Endothelial cell of umbilical vein (primary cell): Measurements from ENCODE around the gene RPS19BP1. TPM values are rescaled to one million over a fixed set of nuclear protein-coding genes. Genes with fewer than 3 reads are reported as not detected.

ENCODE experiments used
- BruUV-seq: library from RNA; stranded (reverse); fragments of 400-500 nt; replicated peaks from 2 replicates; lab custom pipeline; 2021; lab: Mats Ljungman, UMichigan
- CTCF ChIA-PET: fragments of 300-600, 350-600 bp; sonication (Branson Sonifier 250); formaldehyde crosslinking; loops from one replicate; lab custom pipeline; 2021; ENCODE audit warnings: antibody characterized with exemption, inconsistent platforms; lab: Charles Lee
- POLR2A ChIA-PET: fragments of 300-600, 350-600 bp; sonication (Branson Sonifier 250); formaldehyde crosslinking; loops from one replicate; lab custom pipeline; 2021; ENCODE audit warnings: antibody characterized with exemption, inconsistent platforms; lab: Charles Lee
- DNase-seq: peaks from one replicate; pipeline ENCODE4 v3.0.0-alpha.2; 2011; ENCODE audit warnings: low read depth, low spot score
- FAIRE-seq: peaks from 2 replicates; lab custom pipeline; 2011; peaks lifted over from hg19 to GRCh38; lab: Jason Lieb, UNC
- H2AFZ ChIP-seq: 2 replicates; pipeline ENCODE4 v1.6.0; 2012; ENCODE audit warnings: low read depth, low read length, control low read depth, inconsistent platforms
- H3K27ac ChIP-seq: 2 replicates; pipeline ENCODE4 v1.5.1; 2011; ENCODE audit warnings: low read depth, mild to moderate bottlenecking, control low read depth, low read length, moderate library complexity; ENCODE audit not compliant: insufficient read depth
- H3K27me3 ChIP-seq, 2 experiments: 2 replicates each; pipeline versions ENCODE4 v1.6.0 to v1.6.1; 2011; ENCODE audit warnings: low read length in 2 of 2, mixed read lengths in 1 of 2; ENCODE audit not compliant: control insufficient read depth in 2 of 2, insufficient read depth in 2 of 2
- H3K36me3 ChIP-seq, 2 experiments: 2 replicates in 1 of 2; 3 replicates in 1 of 2; pipeline ENCODE4 v1.5.1; 2011; ENCODE audit warnings: low read length in 2 of 2, mild to moderate bottlenecking in 1 of 2, moderate library complexity in 1 of 2; ENCODE audit not compliant: control insufficient read depth in 2 of 2, insufficient read depth in 2 of 2; ENCODE audit errors: extremely low read depth in 1 of 2
- H3K4me1 ChIP-seq: 3 replicates; pipeline ENCODE4 v1.5.1; 2011; ENCODE audit warnings: mild to moderate bottlenecking, low read length; ENCODE audit not compliant: control insufficient read depth, insufficient read depth; ENCODE audit errors: extremely low read depth
- H3K4me2 ChIP-seq: 2 replicates; pipeline ENCODE4 v1.6.1; 2011; ENCODE audit warnings: low read length, control low read depth, mixed read lengths; ENCODE audit not compliant: insufficient read depth
- H3K4me3 ChIP-seq, 3 experiments: fragments of 200-600 bp in 1 of 3; sonication (generic), shearing (Covaris generic) in 1 of 3; replicated peaks in 1 of 3; 2 replicates each; pipeline ENCODE4 v1.5.1; 2011 to 2016; ENCODE audit warnings: control low read depth in 3 of 3, low read length in 3 of 3, mild to moderate bottlenecking in 2 of 3, inconsistent platforms in 1 of 3, low read depth in 1 of 3, moderate library complexity in 1 of 3; ENCODE audit not compliant: insufficient read depth in 1 of 3
- H3K79me2 ChIP-seq: 2 replicates; pipeline ENCODE4 v1.6.0; 2012; ENCODE audit warnings: low read length, inconsistent platforms; ENCODE audit not compliant: control insufficient read depth, insufficient read depth
- H3K9ac ChIP-seq: replicated peaks from 2 replicates; pipeline ENCODE3; 2011; ENCODE audit warnings: low read length, control low read depth; ENCODE audit not compliant: insufficient read depth; ENCODE audit errors: extremely low read depth
- H3K9me1 ChIP-seq: replicated peaks from 3 replicates; pipeline ENCODE4 v1.6.0; 2011; ENCODE audit warnings: mild to moderate bottlenecking, low read length; ENCODE audit not compliant: control insufficient read depth, insufficient read depth; ENCODE audit errors: extremely low read depth
- H3K9me3 ChIP-seq: replicated peaks from 2 replicates; pipeline ENCODE4 v1.5.1; 2012; ENCODE audit warnings: low read length, inconsistent platforms; ENCODE audit not compliant: control insufficient read depth, insufficient read depth
- H4K20me1 ChIP-seq: replicated peaks from 2 replicates; pipeline ENCODE3; 2011; ENCODE audit warnings: mild to moderate bottlenecking, low read length; ENCODE audit not compliant: control insufficient read depth, insufficient read depth; ENCODE audit errors: extremely low read depth
- FOS ChIP-seq: IDR thresholded peaks from 2 replicates; pipeline ENCODE4 v1.6.1; 2011; ENCODE audit warnings: mild to moderate bottlenecking, low read length, moderate library complexity, borderline replicate concordance; ENCODE audit not compliant: insufficient read depth
- GATA2 ChIP-seq: IDR thresholded peaks from 2 replicates; pipeline ENCODE4 v1.7.0; 2011; ENCODE audit warnings: low read depth, mild to moderate bottlenecking, moderate library complexity, mixed read lengths, low read length; ENCODE audit not compliant: insufficient read length, insufficient read depth
- JUN ChIP-seq: IDR thresholded peaks from 2 replicates; pipeline ENCODE4 v1.6.1; 2011; ENCODE audit warnings: borderline replicate concordance, low read depth; ENCODE audit not compliant: insufficient read length, insufficient read depth
- MYC ChIP-seq: IDR thresholded peaks from one replicate; pipeline ENCODE4 v1.6.1; 2011; ENCODE audit warnings: mild to moderate bottlenecking, low read depth, low read length
- dilution Hi-C: fragments of 300-500 bp; cut with MboI; formaldehyde crosslinking; loops from one replicate; pipeline ENCODE4 v1.15.0; 2019; ENCODE audit warnings: low sequenced_read_pairs; ENCODE audit not compliant: extremely low pct_ligation_motif_present
- intact Hi-C: fragments of 100-400 bp; cut with micrococcal nuclease; formaldehyde crosslinking; loops from one replicate; pipeline ENCODE4 v1.10.0; 2022
- polyA plus RNA-seq, 4 experiments: library from polyadenylated mRNA; depleted of rRNA in 3 of 4; stranded (reverse) in 3 of 4; unstranded in 1 of 4; fragments of >200 nt; gene quantifications; 2 replicates each; pipeline versions ENCODE4 v1.2.1 to v1.2.3, GENCODE V29; 2011 to 2012; ENCODE audit warnings: missing spikeins in 1 of 4
- total RNA-seq: library from RNA; stranded (reverse); gene quantifications from 2 replicates; pipeline ENCODE4 v1.2.3, GENCODE V29; 2021
- TF ChIP-seq, protein P1 (sequence below): IDR thresholded peaks from 2 replicates; pipeline ENCODE4 v1.6.1; 2011; ENCODE audit not compliant: insufficient read depth, insufficient read length
- TF ChIP-seq, protein P2 (sequence below), 2 donors: IDR thresholded peaks; 1 replicate in 1 of 2; 2 replicates in 1 of 2; pipeline ENCODE4 v1.5.1; 2011; ENCODE audit warnings: low read length in 2 of 2, mild to moderate bottlenecking in 2 of 2, moderate library complexity in 2 of 2, control low read depth in 1 of 2, inconsistent platforms in 1 of 2, low read depth in 1 of 2; ENCODE audit not compliant: insufficient read depth in 1 of 2; ENCODE audit errors: extremely low read depth in 1 of 2

RPS19BP1 gene
- total and polyA plus RNA-seq, 2 donors (not counting 3 experiments of a cell fraction or from before 2014, with no cell fraction given) = 66.6 to 84.3 TPM

DNA sequence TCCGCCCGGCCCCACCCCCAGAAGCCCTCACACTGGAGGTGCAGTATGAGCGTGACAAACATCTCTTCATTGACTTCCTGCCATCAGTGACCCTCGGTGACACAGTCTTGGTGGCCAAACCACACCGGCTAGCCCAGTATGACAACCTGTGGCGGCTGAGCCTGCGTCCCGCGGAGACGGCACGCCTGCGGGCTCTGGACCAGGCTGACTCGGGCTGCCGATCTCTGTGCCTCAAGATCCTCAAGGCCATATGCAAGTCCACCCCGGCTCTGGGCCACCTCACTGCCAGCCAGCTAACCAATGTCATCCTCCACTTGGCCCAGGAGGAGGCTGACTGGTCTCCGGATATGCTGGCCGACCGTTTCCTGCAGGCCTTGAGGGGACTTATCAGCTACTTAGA lies 18.8 kb downstream of the RPS19BP1 start:
- no peaks in the 10 kb centered on the region for H3K9me3 ChIP-seq
- H3K4me3 ChIP-seq = no peak overlapping the region
- H3K9me1 ChIP-seq = no peaks in the 10 kb centered on the region
- ChIA-PET POLR2A (interaction anchor here (1.0 kb wide), 1 partner anchor 195 kb away, joined by 4 read pairs; the partner anchor contains the start of gene RPL3), CTCF (interaction anchor here (1.0 to 5.6 kb wide), 11 partner anchors 9 to 530 kb away, joined by 3 to 58 read pairs (median 9); partner anchors contain the start of gene MIEF1)
- DNase-seq (no peak), FAIRE-seq (no peak)
- intact Hi-C loops = loop anchor here (1.0 kb wide), 1 partner anchor 17 kb away; no protein-coding TSS in a partner anchor
- H3K4me2 ChIP-seq = no peak overlapping the region
- no peak overlapping the region for H3K9ac ChIP-seq
- H3K36me3 ChIP-seq = peaks cover 25 to 34% of the 10 kb centered on the region in 2 experiments
- no peak overlapping the region for H2AFZ ChIP-seq
- peaks cover 3% of the 10 kb centered on the region for H3K4me1 ChIP-seq
- H4K20me1 ChIP-seq = no peaks in the 10 kb centered on the region
- no TSS peak for BruUV-seq
- H3K27ac ChIP-seq = no peak overlapping the region
- TF ChIP-seq JUN (no peak), GATA2 (no peak), FOS (no peak), MYC (no peak)
- TF ChIP-seq, protein P1, sequence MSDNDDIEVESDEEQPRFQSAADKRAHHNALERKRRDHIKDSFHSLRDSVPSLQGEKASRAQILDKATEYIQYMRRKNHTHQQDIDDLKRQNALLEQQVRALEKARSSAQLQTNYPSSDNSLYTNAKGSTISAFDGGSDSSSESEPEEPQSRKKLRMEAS = no peak
- TF ChIP-seq, protein P2, sequence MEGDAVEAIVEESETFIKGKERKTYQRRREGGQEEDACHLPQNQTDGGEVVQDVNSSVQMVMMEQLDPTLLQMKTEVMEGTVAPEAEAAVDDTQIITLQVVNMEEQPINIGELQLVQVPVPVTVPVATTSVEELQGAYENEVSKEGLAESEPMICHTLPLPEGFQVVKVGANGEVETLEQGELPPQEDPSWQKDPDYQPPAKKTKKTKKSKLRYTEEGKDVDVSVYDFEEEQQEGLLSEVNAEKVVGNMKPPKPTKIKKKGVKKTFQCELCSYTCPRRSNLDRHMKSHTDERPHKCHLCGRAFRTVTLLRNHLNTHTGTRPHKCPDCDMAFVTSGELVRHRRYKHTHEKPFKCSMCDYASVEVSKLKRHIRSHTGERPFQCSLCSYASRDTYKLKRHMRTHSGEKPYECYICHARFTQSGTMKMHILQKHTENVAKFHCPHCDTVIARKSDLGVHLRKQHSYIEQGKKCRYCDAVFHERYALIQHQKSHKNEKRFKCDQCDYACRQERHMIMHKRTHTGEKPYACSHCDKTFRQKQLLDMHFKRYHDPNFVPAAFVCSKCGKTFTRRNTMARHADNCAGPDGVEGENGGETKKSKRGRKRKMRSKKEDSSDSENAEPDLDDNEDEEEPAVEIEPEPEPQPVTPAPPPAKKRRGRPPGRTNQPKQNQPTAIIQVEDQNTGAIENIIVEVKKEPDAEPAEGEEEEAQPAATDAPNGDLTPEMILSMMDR (IDR thresholded peaks at IDR 0.05; ENCODE audit: extremely low read depth in 1 of 2, insufficient read depth in 1 of 2, low read depth in 1 of 2, low read length in 2 of 2) = no peak
- dilution Hi-C loops = no loop called here
- H3K79me2 ChIP-seq = peaks cover 18% of the 10 kb centered on the region
- H3K27me3 ChIP-seq = no peaks in the 10 kb centered on the region
